ENCODE results near the gene SEMA3B. TPM values are rescaled to one million over a fixed set of nuclear protein-coding genes. Genes with fewer than 3 reads are reported as not detected.
"Not testable (repeated sequence)": the region's sequence is repeated elsewhere in the genome, so short reads cannot be mapped to it uniquely, and the experiment has no call there.

Gene SEMA3B
- total RNA-seq, 2 experiments from 2014 or later = 1.9 to 2.0 TPM

DNA sequence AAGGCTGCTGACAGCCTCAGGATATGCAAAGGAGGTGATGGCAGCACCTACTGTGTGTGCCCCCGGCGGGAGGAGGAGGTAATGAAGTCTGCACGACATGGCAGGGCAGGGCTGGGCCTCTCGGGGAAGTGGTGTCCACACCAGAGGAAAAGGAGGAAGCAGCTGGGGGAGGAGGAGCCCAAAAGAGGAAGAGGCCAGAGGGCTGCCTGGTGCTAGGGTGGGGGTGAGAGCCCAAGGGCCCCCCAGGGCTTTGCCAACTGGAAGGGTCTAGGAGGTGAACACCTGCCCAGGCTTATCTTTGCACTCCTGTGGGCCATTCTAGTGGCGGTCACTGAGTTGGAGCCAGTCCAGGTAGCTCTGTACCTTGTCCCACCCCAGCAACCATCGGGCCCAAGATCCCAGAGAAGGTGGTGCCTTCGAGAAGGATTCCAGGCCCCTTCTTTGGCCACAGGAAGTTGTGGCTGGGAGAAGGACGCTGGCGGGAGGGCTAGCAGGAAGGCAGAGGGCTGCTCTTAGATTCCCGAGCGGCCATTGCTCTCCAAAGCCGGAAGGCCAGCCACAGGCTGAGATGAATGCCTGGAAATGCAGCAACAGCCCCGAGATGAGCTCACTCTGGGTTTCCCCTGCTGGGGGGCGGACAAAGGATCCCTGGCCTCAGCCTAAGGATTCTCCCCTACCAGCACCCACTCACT is 25.9 kb upstream of the SEMA3B start:
- Mint-ChIP-seq H3K27me3 (no peaks in the 10 kb centered on the region), H3K27ac (peak overlapping the region; percentile 92), H3K4me3 (peak overlapping the region; percentile 82), H3K4me1 (ENCODE audit: low read depth) (peaks cover 83% of the 10 kb centered on the region), H3K36me3 (ENCODE audit: low read depth) (peaks cover 43% of the 10 kb centered on the region), H3K9me3 (no peaks in the 10 kb centered on the region)
- ChIA-PET CTCF (interaction anchor here (1.5 to 5.9 kb wide), 3 partner anchors 14 to 48 kb away, joined by 4 to 53 read pairs (median 24); no protein-coding TSS in a partner anchor), POLR2A (interaction anchor here (0.8 to 7.4 kb wide), 2 partner anchors 9 to 15 kb away, joined by 3 to 55 read pairs; no protein-coding TSS in a partner anchor)
- peak overlapping the region; percentile 80 to 87 for H3K27ac ChIP-seq (ENCODE audit: low read depth in 1 of 2, low read length in 2 of 2)
- H3K4me3 ChIP-seq (ENCODE audit: low read length) = peak overlapping the region; percentile 13
- H3K36me3 ChIP-seq (ENCODE audit: insufficient read depth, low read length) = peaks cover 54% of the 10 kb centered on the region
- DNase-seq (peak in 5 of 14 experiments; percentile 10 to 77 (median 61)), ATAC-seq (ENCODE audit: poor library complexity) (no peak)
- TF ChIP-seq, protein P1, sequence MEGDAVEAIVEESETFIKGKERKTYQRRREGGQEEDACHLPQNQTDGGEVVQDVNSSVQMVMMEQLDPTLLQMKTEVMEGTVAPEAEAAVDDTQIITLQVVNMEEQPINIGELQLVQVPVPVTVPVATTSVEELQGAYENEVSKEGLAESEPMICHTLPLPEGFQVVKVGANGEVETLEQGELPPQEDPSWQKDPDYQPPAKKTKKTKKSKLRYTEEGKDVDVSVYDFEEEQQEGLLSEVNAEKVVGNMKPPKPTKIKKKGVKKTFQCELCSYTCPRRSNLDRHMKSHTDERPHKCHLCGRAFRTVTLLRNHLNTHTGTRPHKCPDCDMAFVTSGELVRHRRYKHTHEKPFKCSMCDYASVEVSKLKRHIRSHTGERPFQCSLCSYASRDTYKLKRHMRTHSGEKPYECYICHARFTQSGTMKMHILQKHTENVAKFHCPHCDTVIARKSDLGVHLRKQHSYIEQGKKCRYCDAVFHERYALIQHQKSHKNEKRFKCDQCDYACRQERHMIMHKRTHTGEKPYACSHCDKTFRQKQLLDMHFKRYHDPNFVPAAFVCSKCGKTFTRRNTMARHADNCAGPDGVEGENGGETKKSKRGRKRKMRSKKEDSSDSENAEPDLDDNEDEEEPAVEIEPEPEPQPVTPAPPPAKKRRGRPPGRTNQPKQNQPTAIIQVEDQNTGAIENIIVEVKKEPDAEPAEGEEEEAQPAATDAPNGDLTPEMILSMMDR (IDR thresholded peaks at IDR 0.05) = no peak
- peaks cover 100% of the 10 kb centered on the region for H3K4me1 ChIP-seq (ENCODE audit: insufficient read depth, low read length)
- no peaks in the 10 kb centered on the region for H3K27me3 ChIP-seq (ENCODE audit: control insufficient read depth in 1 of 2, insufficient read depth in 2 of 2, low read length in 2 of 2)
- intact Hi-C loops (cut with DNase I, micrococcal nuclease) = no loop called here
- H3K9me3 ChIP-seq (ENCODE audit: control insufficient read depth in 1 of 2, insufficient read depth in 1 of 2, low read length in 2 of 2) = no peaks in the 10 kb centered on the region

DNA sequence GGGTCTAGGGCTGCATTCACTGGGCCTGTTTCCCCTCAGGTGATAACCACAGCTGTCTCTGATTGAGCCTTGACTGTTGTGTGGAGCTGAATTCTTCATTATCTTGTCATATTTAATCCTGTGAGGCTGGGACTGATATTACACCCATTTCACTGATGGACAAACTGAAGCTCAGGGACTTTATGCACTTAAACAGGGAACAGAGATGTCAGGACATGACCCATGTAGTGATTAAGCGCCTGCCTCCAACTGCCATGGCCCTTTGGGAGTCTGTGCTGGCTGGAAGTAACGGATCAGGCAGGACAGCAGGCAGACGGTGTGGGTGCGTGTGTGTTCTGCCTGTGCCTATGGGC is 25.4 kb upstream of the SEMA3B start:
- Histone ChIP-seq H3K4me1 (ENCODE audit: insufficient read depth, low read length) (peaks cover 100% of the 10 kb centered on the region), H3K9me3 (ENCODE audit: control insufficient read depth in 1 of 2, insufficient read depth in 1 of 2, low read length in 2 of 2) (no peaks in the 10 kb centered on the region), H3K4me3 (ENCODE audit: low read length) (peak overlapping the region; percentile 13), H3K27me3 (ENCODE audit: control insufficient read depth in 1 of 2, insufficient read depth in 2 of 2, low read length in 2 of 2) (no peaks in the 10 kb centered on the region), H3K27ac (ENCODE audit: low read depth in 1 of 2, low read length in 2 of 2) (peak overlapping the region; percentile 80 to 87), H3K36me3 (ENCODE audit: insufficient read depth, low read length) (peaks cover 59% of the 10 kb centered on the region)
- Mint-ChIP-seq H3K27ac (peak overlapping the region; percentile 92), H3K36me3 (ENCODE audit: low read depth) (peaks cover 43% of the 10 kb centered on the region), H3K4me3 (peak overlapping the region; percentile 46), H3K9me3 (no peaks in the 10 kb centered on the region), H3K27me3 (no peaks in the 10 kb centered on the region), H3K4me1 (ENCODE audit: low read depth) (peaks cover 81% of the 10 kb centered on the region)
- POLR2A ChIA-PET = interaction anchor here (0.8 to 7.4 kb wide), 3 partner anchors 8 to 16 kb away, joined by 3 to 55 read pairs (median 3); no protein-coding TSS in a partner anchor
- DNase-seq = no peak
- CTCF ChIA-PET = interaction anchor here (1.5 to 5.9 kb wide), 3 partner anchors 13 to 49 kb away, joined by 4 to 53 read pairs (median 24); no protein-coding TSS in a partner anchor
- intact Hi-C loops (cut with DNase I, micrococcal nuclease) = no loop called here
- no peak for ATAC-seq (ENCODE audit: poor library complexity)
- TF ChIP-seq, protein P1 (IDR thresholded peaks at IDR 0.05) = no peak

DNA sequence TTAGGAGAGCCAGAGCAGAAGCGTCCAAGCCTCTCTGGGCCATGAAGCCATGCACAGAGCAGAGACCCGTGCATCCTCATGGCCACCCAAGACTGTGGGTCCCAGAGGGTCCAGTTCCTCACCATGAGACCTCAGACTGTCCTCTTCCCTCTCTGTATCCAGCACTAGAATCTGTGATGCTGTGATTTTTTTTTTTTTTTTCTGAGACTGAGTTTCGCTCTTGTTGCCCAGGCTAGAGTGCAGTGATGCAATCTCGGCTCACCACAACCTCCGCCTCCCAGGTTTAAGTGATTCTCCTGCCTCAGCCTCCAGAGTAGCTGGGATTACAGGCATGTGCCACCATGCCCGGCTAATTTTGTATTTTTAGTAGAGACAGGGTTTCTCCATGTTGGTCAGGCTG is 24.1 kb upstream of the SEMA3B start:
- H3K27me3 Mint-ChIP-seq; H3K9me3 ChIP-seq (ENCODE audit: control insufficient read depth in 1 of 2, insufficient read depth in 1 of 2, low read length in 2 of 2); H3K27me3 ChIP-seq (ENCODE audit: control insufficient read depth in 1 of 2, insufficient read depth in 2 of 2, low read length in 2 of 2); ATAC-seq (ENCODE audit: poor library complexity); H3K4me3 ChIP-seq (ENCODE audit: low read length); DNase-seq; H3K9me3 Mint-ChIP-seq; intact Hi-C loops (cut with DNase I, micrococcal nuclease): not testable (repeated sequence)
- H3K27ac ChIP-seq (ENCODE audit: low read depth in 1 of 2, low read length in 2 of 2) = peak overlapping the region; percentile 7 to 90
- peaks cover 40% of the 10 kb centered on the region for H3K36me3 Mint-ChIP-seq (ENCODE audit: low read depth)
- CTCF ChIA-PET = interaction anchor here (4.1 to 5.9 kb wide), 2 partner anchors 18 to 50 kb away, joined by 24 to 53 read pairs; no protein-coding TSS in a partner anchor
- H3K36me3 ChIP-seq (ENCODE audit: insufficient read depth, low read length) = peaks cover 56% of the 10 kb centered on the region
- peaks cover 77% of the 10 kb centered on the region for H3K4me1 Mint-ChIP-seq (ENCODE audit: low read depth)
- peak overlapping the region; percentile 30 for H3K4me3 Mint-ChIP-seq
- POLR2A ChIA-PET = interaction anchor here (1.0 to 7.4 kb wide), 2 partner anchors 9 to 17 kb away, joined by 3 to 55 read pairs; no protein-coding TSS in a partner anchor
- H3K27ac Mint-ChIP-seq = peak overlapping the region; percentile 92
- H3K4me1 ChIP-seq (ENCODE audit: insufficient read depth, low read length) = peaks cover 100% of the 10 kb centered on the region
